CD14-positive monocyte (primary cell): ENCODE measurements around the gene PIK3R1. TPM values are rescaled to one million over a fixed set of nuclear protein-coding genes. Genes with fewer than 3 reads are reported as not detected.
A peak's percentile ranks its signal among the peaks of the same experiment; 100 is the strongest.

Experiments used
- DNase-seq, 3 donors: peaks; one replicate each; pipeline ENCODE4 v3.0.0-alpha.2; 2011 to 2022
- H2AFZ ChIP-seq: 2 replicates; pipeline ENCODE4 v1.6.0; 2012; ENCODE audit warnings: mild to moderate bottlenecking, low read depth, low read length, inconsistent platforms; ENCODE audit not compliant: insufficient read depth, poor library complexity, severe bottlenecking
- H3K27ac ChIP-seq, 2 donors: 1 replicate in 1 of 2; 2 replicates in 1 of 2; pipeline ENCODE4 v1.5.1; 2012 to 2013; ENCODE audit warnings: low read length in 2 of 2, control low read depth in 1 of 2, inconsistent platforms in 1 of 2, low read depth in 1 of 2, mild to moderate bottlenecking in 1 of 2
- H3K27me3 ChIP-seq, 2 donors: one replicate each; pipeline versions ENCODE4 v1.6.0 to v1.6.1; 2011 to 2013; ENCODE audit warnings: low read length in 2 of 2; ENCODE audit not compliant: control insufficient read depth in 2 of 2, insufficient read depth in 2 of 2
- H3K36me3 ChIP-seq, 2 donors: replicated peaks in 1 of 2; 1 replicate in 1 of 2; 2 replicates in 1 of 2; pipeline versions ENCODE4 v1.5.1 to v1.6.1; 2012 to 2013; ENCODE audit warnings: low read length in 2 of 2, control low read depth in 1 of 2, inconsistent platforms in 1 of 2, mild to moderate bottlenecking in 1 of 2; ENCODE audit not compliant: insufficient read depth in 2 of 2, control insufficient read depth in 1 of 2
- H3K4me1 ChIP-seq, 2 donors: 1 replicate in 1 of 2; 2 replicates in 1 of 2; pipeline versions ENCODE4 v1.5.1 to v1.6.1; 2012 to 2013; ENCODE audit warnings: low read length in 2 of 2, control low read depth in 1 of 2, inconsistent platforms in 1 of 2, mild to moderate bottlenecking in 1 of 2, moderate library complexity in 1 of 2; ENCODE audit not compliant: insufficient read depth in 2 of 2, control insufficient read depth in 1 of 2
- H3K4me2 ChIP-seq: replicated peaks from 2 replicates; pipeline ENCODE3; 2012; ENCODE audit warnings: low read length, moderate library complexity, mild to moderate bottlenecking; ENCODE audit not compliant: poor library complexity, severe bottlenecking; ENCODE audit errors: extremely low read depth
- H3K4me3 ChIP-seq, 3 experiments: fragments of 200-600 bp in 1 of 3; sonication (generic) in 1 of 3; replicated peaks in 1 of 3; 1 replicate in 2 of 3; 2 replicates in 1 of 3; pipeline ENCODE4 v1.5.1; 2011 to 2013; ENCODE audit warnings: low read length in 3 of 3, mild to moderate bottlenecking in 3 of 3, control low read depth in 2 of 3, low read depth in 2 of 3, inconsistent platforms in 1 of 3, moderate library complexity in 1 of 3
- H3K79me2 ChIP-seq: 2 replicates; pipeline ENCODE4 v1.6.0; 2012; ENCODE audit warnings: mild to moderate bottlenecking, control low read depth, inconsistent platforms, low read length, moderate library complexity; ENCODE audit not compliant: insufficient read depth
- H3K9ac ChIP-seq: 2 replicates; pipeline ENCODE4 v1.6.0; 2017; ENCODE audit warnings: low read length, mild to moderate bottlenecking; ENCODE audit not compliant: insufficient read depth, poor library complexity, severe bottlenecking
- H3K9me3 ChIP-seq, 2 donors: replicated peaks in 1 of 2; 1 replicate in 1 of 2; 2 replicates in 1 of 2; pipeline versions ENCODE4 v1.5.1 to v1.6.1; 2012 to 2013; ENCODE audit warnings: low read length in 2 of 2, control low read depth in 1 of 2; ENCODE audit not compliant: control insufficient read depth in 1 of 2, insufficient read depth in 1 of 2
- H4K20me1 ChIP-seq: 2 replicates; pipeline ENCODE4 v1.6.0; 2012; ENCODE audit warnings: mild to moderate bottlenecking, low read length, control low read depth, moderate library complexity; ENCODE audit not compliant: insufficient read depth
- H3K27ac Mint-ChIP-seq, 7 donors: one replicate each; pipeline ENCODE4 v1.8.0; 2020; ENCODE audit warnings: mild to moderate bottlenecking in 7 of 7, mixed read lengths in 7 of 7, moderate library complexity in 6 of 7, inconsistent platforms in 2 of 7
- H3K27me3 Mint-ChIP-seq, 3 donors: one replicate each; pipeline ENCODE4 v1.8.0; 2021 to 2022; ENCODE audit warnings: low read depth in 3 of 3, mild to moderate bottlenecking in 3 of 3, mixed read lengths in 3 of 3, moderate library complexity in 3 of 3, inconsistent platforms in 1 of 3
- H3K36me3 Mint-ChIP-seq, 2 donors: one replicate each; pipeline ENCODE4 v1.8.0; 2020; ENCODE audit warnings: mixed read lengths in 2 of 2, inconsistent platforms in 1 of 2, mild to moderate bottlenecking in 1 of 2
- H3K4me1 Mint-ChIP-seq: one replicate; pipeline ENCODE4 v1.8.0; 2020; ENCODE audit warnings: mild to moderate bottlenecking, mixed read lengths
- H3K4me3 Mint-ChIP-seq, 2 donors: one replicate each; pipeline ENCODE4 v1.8.0; 2020; ENCODE audit warnings: mild to moderate bottlenecking in 2 of 2, mixed read lengths in 2 of 2, moderate library complexity in 1 of 2
- H3K9me3 Mint-ChIP-seq, 7 donors: one replicate each; pipeline ENCODE4 v1.8.0; 2020 to 2022; ENCODE audit warnings: mixed read lengths in 7 of 7, mild to moderate bottlenecking in 6 of 7, moderate library complexity in 6 of 7, inconsistent platforms in 2 of 7
- WGBS: methylation state at CpG from one replicate; pipeline ENCODE4 v1.1.5; 2013; ENCODE audit warnings: missing lambda C conversion rate; ENCODE audit not compliant: insufficient coverage; 5-methylcytosine and 5-hydroxymethylcytosine counted together
- intact Hi-C, 2 donors: fragments of 100-400 bp; cut with micrococcal nuclease; formaldehyde crosslinking; loops; one replicate each; pipeline versions ENCODE4 v1.15.0 to v1.15.1; 2023
- polyA plus RNA-seq, 3 donors: library from polyadenylated mRNA; depleted of rRNA in 1 of 3; unstranded in 2 of 3; stranded (reverse) in 1 of 3; fragments of 300-500 nt in 2 of 3; fragments of >200 nt in 1 of 3; fragmentation: Illumina TruSeq in 2 of 3; gene quantifications; 1 replicate in 2 of 3; 2 replicates in 1 of 3; pipeline ENCODE4 v1.2.3, GENCODE V29; 2012 to 2021
- TF ChIP-seq, protein P1 (sequence below): fragments of 200-600 bp; IDR thresholded peaks from one replicate; pipeline ENCODE4 v1.8.0; 2022; ENCODE audit warnings: antibody characterized with exemption, mild to moderate bottlenecking

The PIK3R1 gene
- polyA plus RNA-seq, 3 donors, result 9.5 to 25.5 (median 10.5) TPM

DNA sequence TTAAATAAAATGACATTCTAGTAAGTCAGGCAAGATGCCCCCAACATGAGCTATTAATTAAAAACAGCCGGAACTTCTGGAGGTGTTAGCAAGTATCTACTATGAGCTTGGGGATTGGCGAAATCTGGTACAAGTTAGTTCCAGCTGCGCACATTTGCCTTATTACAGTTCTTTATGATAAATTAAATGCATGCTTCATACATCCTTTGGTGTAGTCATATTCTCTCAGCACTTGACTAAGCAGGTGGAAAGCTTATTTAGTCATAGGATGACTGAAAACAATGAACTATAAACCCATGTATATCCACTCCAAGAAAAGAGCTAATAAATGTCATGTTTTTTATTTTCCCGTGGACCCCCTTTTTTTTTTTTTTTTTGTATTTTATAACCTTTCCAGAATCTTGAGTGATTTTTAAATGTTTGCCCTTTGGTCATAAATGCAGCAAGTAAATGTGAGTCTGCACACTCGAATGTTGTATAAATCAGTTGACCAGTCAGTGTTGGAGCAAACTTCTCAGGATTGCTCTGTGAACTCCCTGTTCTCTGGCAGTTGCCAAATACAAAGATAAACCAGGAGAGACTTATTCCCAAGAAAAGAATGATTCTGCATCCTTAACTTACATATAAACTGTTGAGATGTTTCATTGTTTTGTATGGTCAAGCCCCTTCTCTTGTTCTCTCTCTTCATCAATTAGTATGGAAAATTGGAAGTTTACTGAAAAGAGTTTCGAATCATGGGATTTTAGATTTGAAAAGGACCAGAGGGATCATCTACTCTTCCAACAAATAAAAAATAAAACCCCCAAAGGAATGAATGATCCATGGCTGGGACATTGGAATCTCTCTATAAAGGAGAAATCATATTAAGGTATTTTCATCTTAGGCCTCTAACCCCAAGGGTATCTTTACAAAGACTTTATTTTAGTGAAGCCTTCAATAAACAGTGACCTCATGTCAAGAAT, 38.3 kb downstream of the PIK3R1 start:
- no peaks in the 10 kb centered on the region for H3K27me3 Mint-ChIP-seq
- peaks cover 100% of the 10 kb centered on the region for H3K79me2 ChIP-seq
- H3K27ac Mint-ChIP-seq, result no peak overlapping the region
- no peaks in the 10 kb centered on the region for H3K9me3 ChIP-seq
- no peak overlapping the region for H2AFZ ChIP-seq
- H4K20me1 ChIP-seq, result peaks cover 99% of the 10 kb centered on the region
- peaks cover 28 to 40% of the 10 kb centered on the region in 2 donors for H3K4me1 ChIP-seq
- no peak for DNase-seq
- H3K4me3 Mint-ChIP-seq, result no peak overlapping the region
- H3K9ac ChIP-seq, result no peak overlapping the region
- WGBS, result no CpG with 5 or more reads among the region's 6 CpGs
- H3K4me2 ChIP-seq, result no peak overlapping the region
- TF ChIP-seq, protein P1, sequence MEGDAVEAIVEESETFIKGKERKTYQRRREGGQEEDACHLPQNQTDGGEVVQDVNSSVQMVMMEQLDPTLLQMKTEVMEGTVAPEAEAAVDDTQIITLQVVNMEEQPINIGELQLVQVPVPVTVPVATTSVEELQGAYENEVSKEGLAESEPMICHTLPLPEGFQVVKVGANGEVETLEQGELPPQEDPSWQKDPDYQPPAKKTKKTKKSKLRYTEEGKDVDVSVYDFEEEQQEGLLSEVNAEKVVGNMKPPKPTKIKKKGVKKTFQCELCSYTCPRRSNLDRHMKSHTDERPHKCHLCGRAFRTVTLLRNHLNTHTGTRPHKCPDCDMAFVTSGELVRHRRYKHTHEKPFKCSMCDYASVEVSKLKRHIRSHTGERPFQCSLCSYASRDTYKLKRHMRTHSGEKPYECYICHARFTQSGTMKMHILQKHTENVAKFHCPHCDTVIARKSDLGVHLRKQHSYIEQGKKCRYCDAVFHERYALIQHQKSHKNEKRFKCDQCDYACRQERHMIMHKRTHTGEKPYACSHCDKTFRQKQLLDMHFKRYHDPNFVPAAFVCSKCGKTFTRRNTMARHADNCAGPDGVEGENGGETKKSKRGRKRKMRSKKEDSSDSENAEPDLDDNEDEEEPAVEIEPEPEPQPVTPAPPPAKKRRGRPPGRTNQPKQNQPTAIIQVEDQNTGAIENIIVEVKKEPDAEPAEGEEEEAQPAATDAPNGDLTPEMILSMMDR, result no peak
- peaks cover 23 to 24% of the 10 kb centered on the region in 2 donors for H3K36me3 Mint-ChIP-seq
- H3K4me1 Mint-ChIP-seq, result peaks cover 58% of the 10 kb centered on the region
- no peak overlapping the region for H3K4me3 ChIP-seq
- H3K27me3 ChIP-seq, result no peaks in the 10 kb centered on the region
- H3K36me3 ChIP-seq, result peaks cover 0 to 15% of the 10 kb centered on the region in 2 donors
- intact Hi-C loops, result loop anchor here (5.0 to 10.0 kb wide), 3 partner anchors 37 to 1009 kb away; partner anchors contain the start of gene PIK3R1 (in 1 of the 2)
- peaks cover 0 to 2% (median 0%) of the 10 kb centered on the region in 7 donors for H3K9me3 Mint-ChIP-seq
- H3K27ac ChIP-seq, result no peak overlapping the region

DNA sequence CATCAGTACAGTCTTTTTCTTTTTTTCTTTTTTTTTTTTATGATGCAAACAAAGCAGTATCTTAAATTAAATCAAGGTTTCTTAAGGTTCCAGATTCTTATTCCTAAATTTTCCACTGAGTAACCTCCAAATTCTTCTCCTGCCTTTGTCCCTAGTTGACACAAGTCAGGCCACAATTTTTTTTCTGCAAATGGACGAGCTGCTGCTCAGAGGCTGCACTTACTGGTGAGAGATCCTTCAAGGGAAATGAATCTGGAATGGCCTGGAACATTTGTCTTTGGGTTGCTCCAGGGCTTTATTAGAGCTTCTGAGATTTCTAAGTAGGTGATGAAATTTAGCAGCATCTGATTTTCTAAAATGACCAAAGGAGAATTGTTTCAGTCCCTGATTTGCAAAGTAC, 39.3 kb downstream of the PIK3R1 start:
- no peak overlapping the region for H2AFZ ChIP-seq
- peaks cover 28 to 31% of the 10 kb centered on the region in 2 donors for H3K4me1 ChIP-seq
- Mint-ChIP-seq H3K4me1 (peaks cover 51% of the 10 kb centered on the region), H3K4me3 (no peak overlapping the region), H3K9me3 (peaks cover 0 to 2% (median 0%) of the 10 kb centered on the region in 7 donors), H3K36me3 (peaks cover 23 to 24% of the 10 kb centered on the region in 2 donors), H3K27ac (peak overlapping the region in 2 of 7 donors; percentile 51 to 52), H3K27me3 (no peaks in the 10 kb centered on the region)
- peaks cover 100% of the 10 kb centered on the region for H3K79me2 ChIP-seq
- TF ChIP-seq, protein P1, result no peak
- H3K4me2 ChIP-seq, result no peak overlapping the region
- H3K9ac ChIP-seq, result no peak overlapping the region
- H3K27me3 ChIP-seq, result no peaks in the 10 kb centered on the region
- intact Hi-C loops, result loop anchor here (5.0 to 10.0 kb wide), 3 partner anchors 38 to 1010 kb away; partner anchors contain the start of gene PIK3R1 (in 1 of the 2)
- WGBS, result 20% methylated on average over 1 of the region's 1 CpG
- no peak for DNase-seq
- H3K36me3 ChIP-seq, result peaks cover 0 to 16% of the 10 kb centered on the region in 2 donors
- H3K9me3 ChIP-seq, result no peaks in the 10 kb centered on the region
- peak overlapping the region in 1 of 2 donors; percentile 57 for H3K27ac ChIP-seq
- H3K4me3 ChIP-seq, result no peak overlapping the region
- H4K20me1 ChIP-seq, result peaks cover 100% of the 10 kb centered on the region
